ENCODE results near the gene CHMP6. TPM values are rescaled to one million over a fixed set of nuclear protein-coding genes. Genes with fewer than 3 reads are reported as not detected.
"Not testable (repeated sequence)": the region's sequence is repeated elsewhere in the genome, so short reads cannot be mapped to it uniquely, and the experiment has no call there.

The CHMP6 gene
- total RNA-seq, 3 donors from 2014 or later (not counting 1 experiment from before 2014, with no cell fraction given), result 26.8 to 33.3 (median 33.0) TPM

GRCh38 chr17:81028506-81028858, 36.8 kb downstream of the CHMP6 start:
- DNase-seq, result no peak
- intact Hi-C loops (cut with micrococcal nuclease), result no loop called here
- WGBS (ENCODE audit: insufficient coverage), result 22% methylated on average over 12 of the region's 12 CpGs

GRCh38 chr17:81029859-81030258, 38.2 kb downstream of the CHMP6 start:
- no peaks in the 10 kb centered on the region for H3K36me3 ChIP-seq (ENCODE audit: control insufficient read depth, insufficient read depth, low read length)
- 89% methylated on average over 11 of the region's 11 CpGs for WGBS (ENCODE audit: insufficient coverage)
- Mint-ChIP-seq H3K27ac (no peak overlapping the region), H3K36me3 (no peaks in the 10 kb centered on the region), H3K4me1 (peaks cover 0 to 13% of the 10 kb centered on the region in 2 donors), H3K9me3 (no peaks in the 10 kb centered on the region), H3K4me3 (no peak overlapping the region), H3K27me3 (ENCODE audit: low read depth in 2 of 2) (peaks cover 13% of the 10 kb centered on the region in 2 donors)
- intact Hi-C loops (cut with micrococcal nuclease), result loop anchor here (10.0 kb wide), 1 partner anchor 215 kb away; no protein-coding TSS in a partner anchor
- no peaks in the 10 kb centered on the region for H3K9me3 ChIP-seq (ENCODE audit: control insufficient read depth, insufficient read depth, low read length)
- no peak overlapping the region for H3K27ac ChIP-seq (ENCODE audit: low read length)
- peaks cover 21% of the 10 kb centered on the region for H3K4me1 ChIP-seq (ENCODE audit: control insufficient read depth, insufficient read depth, low read length)
- ATAC-seq, result no peak
- no peak for TF ChIP-seq CTCF (IDR thresholded peaks at IDR 0.05)
- H3K27me3 ChIP-seq (ENCODE audit: control insufficient read depth, insufficient read depth, low read length), result no peaks in the 10 kb centered on the region
- DNase-seq, result no peak
- no peak overlapping the region for H3K4me3 ChIP-seq (ENCODE audit: low read length)

More at GRCh38 chr17:81028506-81028858, 36.8 kb downstream of the CHMP6 start:
- no peak overlapping the region for H3K4me3 Mint-ChIP-seq
- no peaks in the 10 kb centered on the region for H3K36me3 ChIP-seq (ENCODE audit: control insufficient read depth, insufficient read depth, low read length)
- H3K36me3 Mint-ChIP-seq, result no peaks in the 10 kb centered on the region
- H3K4me1 Mint-ChIP-seq, result peaks cover 5 to 10% of the 10 kb centered on the region in 2 donors
- H3K9me3 ChIP-seq (ENCODE audit: control insufficient read depth, insufficient read depth, low read length), result no peaks in the 10 kb centered on the region
- no peaks in the 10 kb centered on the region for H3K27me3 ChIP-seq (ENCODE audit: control insufficient read depth, insufficient read depth, low read length)
- H3K27ac ChIP-seq (ENCODE audit: low read length), result no peak overlapping the region
- peaks cover 13% of the 10 kb centered on the region in 2 donors for H3K27me3 Mint-ChIP-seq (ENCODE audit: low read depth in 2 of 2)
- peaks cover 18% of the 10 kb centered on the region for H3K4me1 ChIP-seq (ENCODE audit: control insufficient read depth, insufficient read depth, low read length)
- no peak overlapping the region for H3K27ac Mint-ChIP-seq
- no peak for ATAC-seq
- H3K9me3 Mint-ChIP-seq, result no peaks in the 10 kb centered on the region
- H3K4me3 ChIP-seq (ENCODE audit: low read length), result no peak overlapping the region
- no peak for TF ChIP-seq CTCF (IDR thresholded peaks at IDR 0.05)

- H3K4me3 Mint-ChIP-seq; H3K27ac Mint-ChIP-seq; H3K4me3 ChIP-seq (ENCODE audit: low read length); ATAC-seq; H3K27ac ChIP-seq (ENCODE audit: low read length); H3K27me3 ChIP-seq (ENCODE audit: control insufficient read depth, insufficient read depth, low read length); H3K36me3 ChIP-seq (ENCODE audit: control insufficient read depth, insufficient read depth, low read length); H3K36me3 Mint-ChIP-seq; H3K9me3 Mint-ChIP-seq; DNase-seq; H3K9me3 ChIP-seq (ENCODE audit: control insufficient read depth, insufficient read depth, low read length): not testable (repeated sequence)
- H3K4me1 ChIP-seq (ENCODE audit: control insufficient read depth, insufficient read depth, low read length), result peaks cover 21% of the 10 kb centered on the region
- Mint-ChIP-seq H3K27me3 (ENCODE audit: low read depth in 2 of 2) (peaks cover 13% of the 10 kb centered on the region in 2 donors), H3K4me1 (peaks cover 0 to 13% of the 10 kb centered on the region in 2 donors)
- intact Hi-C loops (cut with micrococcal nuclease), result loop anchor here (10.0 kb wide), 1 partner anchor 214 kb away; no protein-coding TSS in a partner anchor
- WGBS (ENCODE audit: insufficient coverage), result 91% methylated on average over 9 of the region's 9 CpGs
Observed at GRCh38 chr17:81030312-81030711, 38.7 kb downstream of the CHMP6 start.

GRCh38 chr17:81030741-81031565, 39.3 kb downstream of the CHMP6 start:
- Histone ChIP-seq H3K4me1 (ENCODE audit: control insufficient read depth, insufficient read depth, low read length) (peaks cover 25% of the 10 kb centered on the region), H3K4me3 (ENCODE audit: low read length) (no peak overlapping the region), H3K36me3 (ENCODE audit: control insufficient read depth, insufficient read depth, low read length) (no peaks in the 10 kb centered on the region), H3K27me3 (ENCODE audit: control insufficient read depth, insufficient read depth, low read length) (no peaks in the 10 kb centered on the region), H3K27ac (ENCODE audit: low read length) (no peak overlapping the region), H3K9me3 (ENCODE audit: control insufficient read depth, insufficient read depth, low read length) (no peaks in the 10 kb centered on the region)
- Mint-ChIP-seq H3K4me1 (peaks cover 3 to 18% of the 10 kb centered on the region in 2 donors), H3K36me3 (no peaks in the 10 kb centered on the region), H3K4me3 (no peak overlapping the region), H3K9me3 (no peaks in the 10 kb centered on the region), H3K27ac (no peak overlapping the region), H3K27me3 (ENCODE audit: low read depth in 2 of 2) (peaks cover 12 to 13% of the 10 kb centered on the region in 2 donors)
- TF ChIP-seq CTCF (IDR thresholded peaks at IDR 0.05), result no peak
- intact Hi-C loops (cut with micrococcal nuclease), result loop anchor here (10.0 kb wide), 1 partner anchor 214 kb away; no protein-coding TSS in a partner anchor
- ATAC-seq (no peak), DNase-seq (no peak)
- WGBS (ENCODE audit: insufficient coverage), result 76% methylated on average over 32 of the region's 32 CpGs
